GM12878 (cell line): ENCODE data around the gene MNAT1. TPM values are rescaled to one million over a fixed set of nuclear protein-coding genes. Genes with fewer than 3 reads are reported as not detected.

Experiments
- ATAC-seq: fragments of 200-7000 bp; cut with Tn5 transposase; 3 replicates; pipeline ENCODE4 v1.9.1; 2020; ENCODE audit warnings: mild to moderate bottlenecking, moderate library complexity
- BruUV-seq: library from RNA; stranded (reverse); fragments of 400-500 nt; replicated peaks from 2 replicates; lab custom pipeline; 2021; lab: Mats Ljungman, UMichigan
- CTCF ChIA-PET: fragments of 300-600 bp; sonication (Branson Sonifier 250); formaldehyde crosslinking; extraction: SDS; loops from one replicate; lab custom pipeline; 2021; ENCODE audit warnings: inconsistent platforms; lab: Yijun Ruan, JAX
- POLR2A ChIA-PET: fragments of 350-600 bp; formaldehyde crosslinking; extraction: SDS; loops from one replicate; lab custom pipeline; 2021; ENCODE audit warnings: inconsistent platforms; lab: Charles Lee
- RAD21 ChIA-PET: fragments of 300-600 bp; sonication (Branson Sonifier 250); formaldehyde crosslinking; loops from one replicate; lab custom pipeline; 2023; ENCODE audit warnings: antibody characterized with exemption; ENCODE audit not compliant: unreplicated experiment; lab: Charles Lee
- SMC1A ChIA-PET: fragments of 300-600 bp; sonication (Branson Sonifier 250); formaldehyde crosslinking; loops from one replicate; lab custom pipeline; 2023; ENCODE audit not compliant: unreplicated experiment, uncharacterized antibody; lab: Charles Lee
- DNase-seq: peaks from one replicate; pipeline ENCODE4 v3.0.0-alpha.2; 2011; ENCODE audit warnings: low read depth, low spot score
- FAIRE-seq: peaks from 3 replicates; lab custom pipeline; 2011; peaks lifted over from hg19 to GRCh38; lab: Jason Lieb, UNC
- H2AFZ ChIP-seq: 2 replicates; pipeline ENCODE4 v1.6.0; 2011; ENCODE audit warnings: low read depth, low read length, control low read depth; ENCODE audit not compliant: control insufficient read depth
- H3K27ac ChIP-seq: 2 replicates; pipeline ENCODE4 v1.5.1; 2011; ENCODE audit warnings: control low read depth; ENCODE audit not compliant: control insufficient read depth, insufficient read depth
- H3K27me3 ChIP-seq, 2 experiments: replicated peaks in 1 of 2; 2 replicates each; pipeline versions ENCODE4 v1.6.0 to v1.6.1; 2011; ENCODE audit warnings: low read length in 1 of 2; ENCODE audit not compliant: control insufficient read depth in 2 of 2, insufficient read depth in 2 of 2
- H3K36me3 ChIP-seq, 2 experiments: 2 replicates each; pipeline ENCODE4 v1.5.1; 2011; ENCODE audit warnings: low read length in 1 of 2; ENCODE audit not compliant: control insufficient read depth in 2 of 2, insufficient read depth in 2 of 2
- H3K4me1 ChIP-seq: 2 replicates; pipeline ENCODE4 v1.6.1; 2011; ENCODE audit warnings: mild to moderate bottlenecking, low read length, moderate library complexity, mixed read lengths; ENCODE audit not compliant: control insufficient read depth, insufficient read depth
- H3K4me2 ChIP-seq: 2 replicates; pipeline ENCODE4 v1.6.0; 2011; ENCODE audit warnings: control low read depth; ENCODE audit not compliant: control insufficient read depth, insufficient read depth
- H3K4me3 ChIP-seq: fragments of 200-600 bp; sonication (generic); 2 replicates; pipeline ENCODE4 v1.5.1; 2016
- H3K79me2 ChIP-seq: 2 replicates; pipeline ENCODE4 v1.6.0; 2011; ENCODE audit warnings: low read length; ENCODE audit not compliant: control insufficient read depth, insufficient read depth
- H3K9ac ChIP-seq: 2 replicates; pipeline ENCODE4 v1.8.0; 2011; ENCODE audit warnings: low read length, control low read depth, mixed read lengths; ENCODE audit not compliant: control insufficient read depth, insufficient read depth
- H3K9me3 ChIP-seq: replicated peaks from 3 replicates; pipeline ENCODE4 v1.5.1; 2011; ENCODE audit warnings: mild to moderate bottlenecking, low read length; ENCODE audit not compliant: control insufficient read depth, insufficient read depth
- H4K20me1 ChIP-seq: 2 replicates; pipeline ENCODE4 v1.6.0; 2011; ENCODE audit not compliant: control insufficient read depth, insufficient read depth
- CBX3 ChIP-seq: fragments of 200-600 bp; sonication (generic); IDR thresholded peaks from 2 replicates; pipeline ENCODE4 v1.6.1; 2016; ENCODE audit warnings: low read depth, borderline replicate concordance
- CEBPB ChIP-seq, 2 experiments: fragments of 150-350 bp in 1 of 2; IDR thresholded peaks; 2 replicates each; pipeline ENCODE4 v1.6.1; 2012 to 2014; ENCODE audit warnings: low read depth in 2 of 2, low read length in 2 of 2, borderline replicate concordance in 1 of 2, inconsistent platforms in 1 of 2
- E2F4 ChIP-seq: IDR thresholded peaks from 2 replicates; pipeline ENCODE4 v1.6.1; 2012; ENCODE audit warnings: low read depth, low read length, improper control_type of control experiment
- MAX ChIP-seq: IDR thresholded peaks from 2 replicates; pipeline ENCODE4 v1.6.1; 2012; ENCODE audit warnings: low read depth, low read length, improper control_type of control experiment
- RAD21 ChIP-seq: IDR thresholded peaks from 2 replicates; pipeline ENCODE4 v1.6.1; 2011; ENCODE audit warnings: mild to moderate bottlenecking, low read depth, low read length, moderate library complexity; ENCODE audit not compliant: insufficient read depth
- RELA ChIP-seq: fragments of 450-650 bp; IDR thresholded peaks from 2 replicates; pipeline ENCODE4 v1.8.0; 2014; ENCODE audit warnings: borderline replicate concordance; ENCODE audit not compliant: partially characterized antibody
- RFX5 ChIP-seq: IDR thresholded peaks from 2 replicates; pipeline ENCODE4 v1.6.1; 2011; ENCODE audit warnings: low read depth, low read length, improper control_type of control experiment
- ZNF274 ChIP-seq: IDR thresholded peaks from one replicate; pipeline ENCODE4 v1.8.0; 2011; ENCODE audit not compliant: insufficient read length, insufficient read depth
- WGBS: methylation state at CpG from one replicate; pipeline ENCODE4 v1.1.6; 2016; ENCODE audit warnings: low lambda C conversion rate; ENCODE audit not compliant: insufficient replicate concordance, insufficient coverage; ENCODE audit errors: missing lambda C conversion rate; 5-methylcytosine and 5-hydroxymethylcytosine counted together
- in situ Hi-C: fragments of 300-500 bp; cut with MboI; formaldehyde crosslinking; loops from 9 replicates; pipeline ENCODE4 v1.14.3; 2018; ENCODE audit warnings: mixed read lengths
- intact Hi-C: fragments of 100-400 bp; cut with micrococcal nuclease; formaldehyde crosslinking; loops from one replicate; pipeline ENCODE4 v1.14.2; 2022; ENCODE audit not compliant: unreplicated experiment
- polyA plus RNA-seq, 11 experiments: library from polyadenylated mRNA; depleted of rRNA in 4 of 11; unstranded in 6 of 11; stranded (reverse) in 5 of 11; fragments of >200 nt; fragmentation: Nextera tagmentation in 4 of 11; fragmentation: Illumina TruSeq in 1 of 11; extraction: Ambion mirVana in 4 of 11; extraction: Trizol in 1 of 11; gene quantifications; 1 replicate in 1 of 11; 2 replicates in 10 of 11; pipeline versions ENCODE4 v1.2.1 to v1.2.3, GENCODE V29; 2011 to 2016; ENCODE audit warnings: inconsistent platforms in 2 of 11, missing spikeins in 2 of 11, low read depth in 1 of 11
- total RNA-seq, 4 experiments: library from RNA; depleted of rRNA in 3 of 4; stranded (reverse); fragments of >200 nt in 3 of 4; fragmentation: Illumina TruSeq in 1 of 4; extraction: Trizol in 1 of 4; gene quantifications; 2 replicates each; pipeline versions ENCODE4 v1.2.1 to v1.2.3, GENCODE V29; 2013 to 2021
- TF ChIP-seq, protein P1 (sequence below): fragments of 450-650 bp; IDR thresholded peaks from 2 replicates; pipeline ENCODE4 v1.6.1; 2017; ENCODE audit warnings: mild to moderate bottlenecking, low read depth, inconsistent platforms; ENCODE audit not compliant: poor library complexity, severe bottlenecking
- TF ChIP-seq, protein P2 (sequence below): fragments of 150-350 bp; IDR thresholded peaks from 2 replicates; pipeline ENCODE4 v1.6.1; 2016; ENCODE audit warnings: low read depth, low read length

MNAT1 gene
- total and polyA plus RNA-seq, 10 of the 15 experiments (the other 5 are each of a cell fraction or from before 2014, with no cell fraction given) = 26.5 to 67.4 (median 40.8) TPM

- Histone ChIP-seq H2AFZ (no peak overlapping the region), H3K27me3 (no peaks in the 10 kb centered on the region), H4K20me1 (no peaks in the 10 kb centered on the region), H3K27ac (no peak overlapping the region), H3K4me1 (no peaks in the 10 kb centered on the region), H3K9ac (no peak overlapping the region), H3K9me3 (no peaks in the 10 kb centered on the region), H3K79me2 (no peaks in the 10 kb centered on the region), H3K36me3 (no peaks in the 10 kb centered on the region), H3K4me2 (no peak overlapping the region), H3K4me3 (no peak overlapping the region)
- no TSS peak for BruUV-seq
- ChIA-PET SMC1A (interaction anchor here (0.6 to 1.9 kb wide), 3 partner anchors 9 to 225 kb away, joined by 3 to 8 read pairs (median 3); no protein-coding TSS in a partner anchor), RAD21 (no interaction called here), POLR2A (no interaction called here), CTCF (no interaction called here)
- intact Hi-C loops = no loop called here
- DNase-seq (no peak), FAIRE-seq (no peak), ATAC-seq (no peak)
- 94% methylated on average over 2 of the region's 2 CpGs for WGBS
- in situ Hi-C loops = no loop called here
- TF ChIP-seq, protein P1, sequence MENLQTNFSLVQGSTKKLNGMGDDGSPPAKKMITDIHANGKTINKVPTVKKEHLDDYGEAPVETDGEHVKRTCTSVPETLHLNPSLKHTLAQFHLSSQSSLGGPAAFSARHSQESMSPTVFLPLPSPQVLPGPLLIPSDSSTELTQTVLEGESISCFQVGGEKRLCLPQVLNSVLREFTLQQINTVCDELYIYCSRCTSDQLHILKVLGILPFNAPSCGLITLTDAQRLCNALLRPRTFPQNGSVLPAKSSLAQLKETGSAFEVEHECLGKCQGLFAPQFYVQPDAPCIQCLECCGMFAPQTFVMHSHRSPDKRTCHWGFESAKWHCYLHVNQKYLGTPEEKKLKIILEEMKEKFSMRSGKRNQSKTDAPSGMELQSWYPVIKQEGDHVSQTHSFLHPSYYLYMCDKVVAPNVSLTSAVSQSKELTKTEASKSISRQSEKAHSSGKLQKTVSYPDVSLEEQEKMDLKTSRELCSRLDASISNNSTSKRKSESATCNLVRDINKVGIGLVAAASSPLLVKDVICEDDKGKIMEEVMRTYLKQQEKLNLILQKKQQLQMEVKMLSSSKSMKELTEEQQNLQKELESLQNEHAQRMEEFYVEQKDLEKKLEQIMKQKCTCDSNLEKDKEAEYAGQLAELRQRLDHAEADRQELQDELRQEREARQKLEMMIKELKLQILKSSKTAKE = no peak
- TF ChIP-seq E2F4 (no peak), RFX5 (no peak)
Observed at GRCh38 chr14:60989599-60989998, 255.0 kb downstream of the MNAT1 start.

- FAIRE-seq = no peak
- WGBS = 91% methylated on average over 9 of the region's 9 CpGs
- no peak for TF ChIP-seq MAX
- no peak for TF ChIP-seq ZNF274
- no peak for TF ChIP-seq CBX3
- TF ChIP-seq, protein P2, sequence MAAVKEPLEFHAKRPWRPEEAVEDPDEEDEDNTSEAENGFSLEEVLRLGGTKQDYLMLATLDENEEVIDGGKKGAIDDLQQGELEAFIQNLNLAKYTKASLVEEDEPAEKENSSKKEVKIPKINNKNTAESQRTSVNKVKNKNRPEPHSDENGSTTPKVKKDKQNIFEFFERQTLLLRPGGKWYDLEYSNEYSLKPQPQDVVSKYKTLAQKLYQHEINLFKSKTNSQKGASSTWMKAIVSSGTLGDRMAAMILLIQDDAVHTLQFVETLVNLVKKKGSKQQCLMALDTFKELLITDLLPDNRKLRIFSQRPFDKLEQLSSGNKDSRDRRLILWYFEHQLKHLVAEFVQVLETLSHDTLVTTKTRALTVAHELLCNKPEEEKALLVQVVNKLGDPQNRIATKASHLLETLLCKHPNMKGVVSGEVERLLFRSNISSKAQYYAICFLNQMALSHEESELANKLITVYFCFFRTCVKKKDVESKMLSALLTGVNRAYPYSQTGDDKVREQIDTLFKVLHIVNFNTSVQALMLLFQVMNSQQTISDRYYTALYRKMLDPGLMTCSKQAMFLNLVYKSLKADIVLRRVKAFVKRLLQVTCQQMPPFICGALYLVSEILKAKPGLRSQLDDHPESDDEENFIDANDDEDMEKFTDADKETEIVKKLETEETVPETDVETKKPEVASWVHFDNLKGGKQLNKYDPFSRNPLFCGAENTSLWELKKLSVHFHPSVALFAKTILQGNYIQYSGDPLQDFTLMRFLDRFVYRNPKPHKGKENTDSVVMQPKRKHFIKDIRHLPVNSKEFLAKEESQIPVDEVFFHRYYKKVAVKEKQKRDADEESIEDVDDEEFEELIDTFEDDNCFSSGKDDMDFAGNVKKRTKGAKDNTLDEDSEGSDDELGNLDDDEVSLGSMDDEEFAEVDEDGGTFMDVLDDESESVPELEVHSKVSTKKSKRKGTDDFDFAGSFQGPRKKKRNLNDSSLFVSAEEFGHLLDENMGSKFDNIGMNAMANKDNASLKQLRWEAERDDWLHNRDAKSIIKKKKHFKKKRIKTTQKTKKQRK = no peak
- TF ChIP-seq CEBPB (IDR thresholded peaks at IDR 0.05; ENCODE audit: borderline replicate concordance in 1 of 2, low read depth in 2 of 2, low read length in 2 of 2) = no peak
- TF ChIP-seq RELA = no peak
- no peak for TF ChIP-seq RAD21
Observed at GRCh38 chr14:60998617-60999016, 264.1 kb downstream of the MNAT1 start.

More at GRCh38 chr14:60998617-60999016, 264.1 kb downstream of the MNAT1 start:
- ChIA-PET SMC1A (interaction anchor here (0.8 to 1.2 kb wide), 2 partner anchors 9 to 248 kb away, joined by 3 read pairs; no protein-coding TSS in a partner anchor), POLR2A (interaction anchor here (0.5 kb wide), 1 partner anchor 172 kb away, joined by 3 read pairs; no protein-coding TSS in a partner anchor), CTCF (no interaction called here), RAD21 (no interaction called here)
- intact Hi-C loops (no loop called here), in situ Hi-C loops (no loop called here)
- no peaks in the 10 kb centered on the region for H3K36me3 ChIP-seq
- DNase-seq (no peak), ATAC-seq (no peak)
- no TSS peak for BruUV-seq
- H3K4me3 ChIP-seq = no peak overlapping the region
- no peaks in the 10 kb centered on the region for H4K20me1 ChIP-seq
- H3K4me2 ChIP-seq = no peak overlapping the region
- H3K9me3 ChIP-seq = no peaks in the 10 kb centered on the region
- H3K79me2 ChIP-seq = no peaks in the 10 kb centered on the region
- H3K4me1 ChIP-seq = no peaks in the 10 kb centered on the region
- no peak overlapping the region for H2AFZ ChIP-seq
- no peak overlapping the region for H3K9ac ChIP-seq
- H3K27me3 ChIP-seq = no peaks in the 10 kb centered on the region
- no peak overlapping the region for H3K27ac ChIP-seq
